H9 (cell line): Measurements from ENCODE around the gene BHLHA15. TPM values are rescaled to one million over a fixed set of nuclear protein-coding genes. Genes with fewer than 3 reads are reported as not detected.

Experiments used
- DNase-seq: peaks from one replicate; pipeline ENCODE4 v3.0.0-alpha.2; 2017
- H2AFZ ChIP-seq: one replicate; pipeline ENCODE4 v1.6.1; 2013; ENCODE audit warnings: mild to moderate bottlenecking, low read length, control low read depth, moderate library complexity
- H2AK5ac ChIP-seq: 2 replicates; pipeline ENCODE4 v1.6.1; 2013; ENCODE audit warnings: low read length, control low read depth, mixed read lengths; ENCODE audit not compliant: insufficient read length
- H2BK120ac ChIP-seq: one replicate; pipeline ENCODE4 v1.6.1; 2013; ENCODE audit warnings: low read depth, mild to moderate bottlenecking, low read length, control low read depth, inconsistent platforms; ENCODE audit not compliant: poor library complexity, severe bottlenecking
- H2BK12ac ChIP-seq: 2 replicates; pipeline ENCODE4 v1.6.1; 2013; ENCODE audit warnings: low read length, control low read depth, mixed read lengths, low read depth; ENCODE audit not compliant: insufficient read length
- H2BK15ac ChIP-seq: 2 replicates; pipeline ENCODE4 v1.6.1; 2013; ENCODE audit warnings: low read depth, low read length, control low read depth
- H2BK20ac ChIP-seq: one replicate; pipeline ENCODE4 v1.6.1; 2013; ENCODE audit warnings: low read depth, mild to moderate bottlenecking, low read length, control low read depth, inconsistent platforms; ENCODE audit not compliant: poor library complexity, severe bottlenecking
- H2BK5ac ChIP-seq: 2 replicates; pipeline ENCODE4 v1.6.1; 2013; ENCODE audit warnings: low read length, control low read depth, mixed read lengths; ENCODE audit not compliant: insufficient read length
- H3K14ac ChIP-seq: 2 replicates; pipeline ENCODE4 v1.6.1; 2013; ENCODE audit warnings: low read length, control low read depth; ENCODE audit not compliant: insufficient read depth
- H3K18ac ChIP-seq: 2 replicates; pipeline ENCODE4 v1.6.1; 2013; ENCODE audit warnings: low read depth, mild to moderate bottlenecking, mixed read lengths, low read length, control low read depth; ENCODE audit not compliant: insufficient read length
- H3K23ac ChIP-seq: 2 replicates; pipeline ENCODE4 v1.6.1; 2013; ENCODE audit warnings: low read length, control low read depth, mixed read lengths, low read depth; ENCODE audit not compliant: insufficient read length
- H3K23me2 ChIP-seq: 2 replicates; pipeline ENCODE4 v1.6.1; 2013; ENCODE audit warnings: low read depth, mild to moderate bottlenecking, mixed read lengths, low read length, control low read depth; ENCODE audit not compliant: insufficient read length, poor library complexity, severe bottlenecking
- H3K27ac ChIP-seq: 2 replicates; pipeline ENCODE4 v1.5.1; 2013; ENCODE audit warnings: low read length, control low read depth, mixed read lengths, low read depth; ENCODE audit not compliant: insufficient read length
- H3K27me3 ChIP-seq: 2 replicates; pipeline ENCODE4 v1.6.1; 2013; ENCODE audit warnings: low read length, control low read depth, inconsistent platforms; ENCODE audit not compliant: insufficient read depth
- H3K4ac ChIP-seq: 2 replicates; pipeline ENCODE4 v1.6.1; 2013; ENCODE audit warnings: low read depth, mild to moderate bottlenecking, control low read depth, inconsistent platforms, low read length, moderate library complexity
- H3K4me1 ChIP-seq: 2 replicates; pipeline ENCODE4 v1.6.1; 2013; ENCODE audit warnings: low read length, control low read depth, inconsistent platforms; ENCODE audit not compliant: insufficient read depth
- H3K4me2 ChIP-seq: 2 replicates; pipeline ENCODE4 v1.6.1; 2013; ENCODE audit warnings: low read length, control low read depth, mixed read lengths; ENCODE audit not compliant: insufficient read length, insufficient read depth
- H3K56ac ChIP-seq: 2 replicates; pipeline ENCODE4 v1.6.1; 2013; ENCODE audit warnings: low read depth, mild to moderate bottlenecking, mixed read lengths, low read length, control low read depth; ENCODE audit not compliant: insufficient read length
- H3K79me1 ChIP-seq: 2 replicates; pipeline ENCODE4 v1.6.1; 2013; ENCODE audit warnings: low read depth, mild to moderate bottlenecking, moderate library complexity, low read length, control low read depth, inconsistent platforms; ENCODE audit not compliant: insufficient read depth, poor library complexity, severe bottlenecking
- H3K79me2 ChIP-seq: 2 replicates; pipeline ENCODE4 v1.6.1; 2013; ENCODE audit warnings: low read length, control low read depth, inconsistent platforms; ENCODE audit not compliant: insufficient read depth
- H3K9ac ChIP-seq: 2 replicates; pipeline ENCODE4 v1.6.1; 2013; ENCODE audit warnings: low read length, control low read depth, mixed read lengths; ENCODE audit not compliant: insufficient read length; ENCODE audit errors: extremely low read depth
- H3K9me3 ChIP-seq: one replicate; pipeline ENCODE4 v1.6.1; 2013; ENCODE audit warnings: low read depth, low read length, inconsistent platforms; ENCODE audit not compliant: control insufficient read depth
- H3T11ph ChIP-seq: one replicate; pipeline ENCODE4 v1.6.1; 2013; ENCODE audit warnings: mild to moderate bottlenecking, low read length, control low read depth, inconsistent platforms
- H4K20me1 ChIP-seq: one replicate; pipeline ENCODE4 v1.6.1; 2013; ENCODE audit not compliant: control insufficient read depth, insufficient read length, insufficient read depth
- H4K5ac ChIP-seq: 2 replicates; pipeline ENCODE4 v1.6.1; 2013; ENCODE audit warnings: low read depth, mild to moderate bottlenecking, mixed read lengths, low read length, control low read depth; ENCODE audit not compliant: insufficient read length
- H4K8ac ChIP-seq: replicated peaks from 2 replicates; pipeline ENCODE4 v1.6.1; 2013; ENCODE audit warnings: low read length, control low read depth, mixed read lengths, low read depth; ENCODE audit not compliant: insufficient read length
- H4K91ac ChIP-seq: 2 replicates; pipeline ENCODE4 v1.6.1; 2013; ENCODE audit warnings: low read depth, mild to moderate bottlenecking, moderate library complexity, mixed read lengths, low read length, control low read depth; ENCODE audit not compliant: insufficient read length
- H3K27ac Mint-ChIP-seq, 3 experiments: 2 replicates in 2 of 3; 3 replicates in 1 of 3; pipeline ENCODE4 v1.8.0; 2020 to 2021; ENCODE audit warnings: mixed read lengths in 3 of 3, mild to moderate bottlenecking in 1 of 3, moderate library complexity in 1 of 3
- H3K27me3 Mint-ChIP-seq: 2 replicates; pipeline ENCODE4 v1.8.0; 2021; ENCODE audit warnings: low read depth, mild to moderate bottlenecking, moderate library complexity, mixed read lengths
- H3K36me3 Mint-ChIP-seq, 3 experiments: 2 replicates in 2 of 3; 3 replicates in 1 of 3; pipeline ENCODE4 v1.8.0; 2020 to 2021; ENCODE audit warnings: low read depth in 3 of 3, mixed read lengths in 3 of 3; ENCODE audit not compliant: insufficient read depth in 1 of 3
- H3K4me1 Mint-ChIP-seq, 2 experiments: 2 replicates each; pipeline ENCODE4 v1.8.0; 2020; ENCODE audit warnings: mixed read lengths in 2 of 2
- H3K4me3 Mint-ChIP-seq, 2 experiments: 2 replicates in 1 of 2; 3 replicates in 1 of 2; pipeline ENCODE4 v1.8.0; 2020 to 2021; ENCODE audit warnings: mild to moderate bottlenecking in 2 of 2, mixed read lengths in 2 of 2, moderate library complexity in 1 of 2
- H3K9me3 Mint-ChIP-seq, 2 experiments: 2 replicates in 1 of 2; 3 replicates in 1 of 2; pipeline ENCODE4 v1.8.0; 2020; ENCODE audit warnings: mild to moderate bottlenecking in 2 of 2, mixed read lengths in 2 of 2, moderate library complexity in 1 of 2
- whole genome bisulfite sequencing: extraction: QIAGEN DNeasy Blood & Tissue Kit; methylation state at CpG from one replicate; pipeline ENCODE4 v1.1.7; 2013; ENCODE audit warnings: missing lambda C conversion rate, low lambda C conversion rate, mixed read lengths; ENCODE audit not compliant: insufficient read length; ENCODE audit errors: extremely low coverage; 5-methylcytosine and 5-hydroxymethylcytosine counted together
- total RNA-seq: library from RNA; stranded (reverse); gene quantifications from 2 replicates; pipeline ENCODE4 v1.2.1, GENCODE V29; 2021
- TF ChIP-seq, protein P1 (sequence below): fragments of 200-600 bp; sonication (generic); conservative IDR thresholded peaks from 3 replicates; pipeline ENCODE4 v1.8.0; 2021; ENCODE audit warnings: antibody characterized with exemption, mild to moderate bottlenecking

Gene BHLHA15
- total RNA-seq, 1 experiment from 2014 or later: 1.4 TPM

DNA sequence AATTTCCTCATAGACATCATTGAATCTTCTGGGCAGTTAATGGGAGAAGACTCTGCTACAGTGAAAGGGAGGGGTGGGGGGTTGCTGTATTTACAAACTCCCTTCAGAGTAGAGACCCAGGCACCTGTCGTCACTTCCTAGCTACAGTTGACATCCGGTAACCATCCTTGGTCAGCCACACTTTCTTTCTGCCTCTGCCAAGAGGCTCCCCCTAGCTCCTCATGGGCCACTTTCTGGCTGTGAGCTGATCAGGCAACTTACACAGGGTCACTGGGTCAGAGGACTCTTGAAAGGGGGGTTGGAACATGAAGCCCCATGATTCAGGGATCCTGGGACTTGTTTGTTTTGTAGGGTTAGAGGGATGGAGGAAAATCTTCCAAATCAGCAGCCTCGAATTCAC is 39.5 kb downstream of the BHLHA15 start:
- Histone ChIP-seq H3K9me3 (no peaks in the 10 kb centered on the region), H3K4me2 (peak overlapping the region; percentile 65), H2BK5ac (no peak overlapping the region), H2BK15ac (no peak overlapping the region), H4K20me1 (no peaks in the 10 kb centered on the region), H3K79me1 (no peaks in the 10 kb centered on the region), H2BK12ac (no peak overlapping the region), H4K91ac (no peak overlapping the region), H2BK20ac (no peak overlapping the region), H3K14ac (no peak overlapping the region), H3K79me2 (no peaks in the 10 kb centered on the region), H4K8ac (no peak overlapping the region), H2AFZ (no peak overlapping the region), H3K4ac (no peak overlapping the region), H3K18ac (no peak overlapping the region), H3K9ac (no peak overlapping the region), H3K27ac (no peak overlapping the region), H3K23me2 (peaks cover 6% of the 10 kb centered on the region), H3K23ac (no peak overlapping the region), H3K27me3 (no peaks in the 10 kb centered on the region), H2BK120ac (no peak overlapping the region), H2AK5ac (no peak overlapping the region), H3T11ph (no peak overlapping the region), H3K4me1 (no peaks in the 10 kb centered on the region), H4K5ac (no peak overlapping the region), H3K56ac (no peak overlapping the region)
- H3K4me1 Mint-ChIP-seq: peaks cover 14 to 19% of the 10 kb centered on the region in 2 experiments
- TF ChIP-seq, protein P1, sequence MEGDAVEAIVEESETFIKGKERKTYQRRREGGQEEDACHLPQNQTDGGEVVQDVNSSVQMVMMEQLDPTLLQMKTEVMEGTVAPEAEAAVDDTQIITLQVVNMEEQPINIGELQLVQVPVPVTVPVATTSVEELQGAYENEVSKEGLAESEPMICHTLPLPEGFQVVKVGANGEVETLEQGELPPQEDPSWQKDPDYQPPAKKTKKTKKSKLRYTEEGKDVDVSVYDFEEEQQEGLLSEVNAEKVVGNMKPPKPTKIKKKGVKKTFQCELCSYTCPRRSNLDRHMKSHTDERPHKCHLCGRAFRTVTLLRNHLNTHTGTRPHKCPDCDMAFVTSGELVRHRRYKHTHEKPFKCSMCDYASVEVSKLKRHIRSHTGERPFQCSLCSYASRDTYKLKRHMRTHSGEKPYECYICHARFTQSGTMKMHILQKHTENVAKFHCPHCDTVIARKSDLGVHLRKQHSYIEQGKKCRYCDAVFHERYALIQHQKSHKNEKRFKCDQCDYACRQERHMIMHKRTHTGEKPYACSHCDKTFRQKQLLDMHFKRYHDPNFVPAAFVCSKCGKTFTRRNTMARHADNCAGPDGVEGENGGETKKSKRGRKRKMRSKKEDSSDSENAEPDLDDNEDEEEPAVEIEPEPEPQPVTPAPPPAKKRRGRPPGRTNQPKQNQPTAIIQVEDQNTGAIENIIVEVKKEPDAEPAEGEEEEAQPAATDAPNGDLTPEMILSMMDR: no peak
- no peaks in the 10 kb centered on the region for H3K27me3 Mint-ChIP-seq
- no peak overlapping the region; a peak in 1 of 7 replicates for H3K27ac Mint-ChIP-seq
- no peaks in the 10 kb centered on the region for H3K9me3 Mint-ChIP-seq
- peak overlapping the region; percentile 96 to 97 for H3K4me3 Mint-ChIP-seq
- H3K36me3 Mint-ChIP-seq: no peaks in the 10 kb centered on the region; a peak in 2 of 7 replicates
- WGBS: no CpG with 5 or more reads among the region's 3 CpGs
- no peak for DNase-seq
